ENCODE results near the gene KRTAP5-5.
"Not testable (repeated sequence)": the region's sequence is repeated elsewhere in the genome, so short reads cannot be mapped to it uniquely, and the experiment has no call there.

GRCh38 chr11:1584661-1585370, 44.8 kb upstream of the KRTAP5-5 start, which contains the start of gene KRTAP5-1:
- TF ChIP-seq, protein P1, sequence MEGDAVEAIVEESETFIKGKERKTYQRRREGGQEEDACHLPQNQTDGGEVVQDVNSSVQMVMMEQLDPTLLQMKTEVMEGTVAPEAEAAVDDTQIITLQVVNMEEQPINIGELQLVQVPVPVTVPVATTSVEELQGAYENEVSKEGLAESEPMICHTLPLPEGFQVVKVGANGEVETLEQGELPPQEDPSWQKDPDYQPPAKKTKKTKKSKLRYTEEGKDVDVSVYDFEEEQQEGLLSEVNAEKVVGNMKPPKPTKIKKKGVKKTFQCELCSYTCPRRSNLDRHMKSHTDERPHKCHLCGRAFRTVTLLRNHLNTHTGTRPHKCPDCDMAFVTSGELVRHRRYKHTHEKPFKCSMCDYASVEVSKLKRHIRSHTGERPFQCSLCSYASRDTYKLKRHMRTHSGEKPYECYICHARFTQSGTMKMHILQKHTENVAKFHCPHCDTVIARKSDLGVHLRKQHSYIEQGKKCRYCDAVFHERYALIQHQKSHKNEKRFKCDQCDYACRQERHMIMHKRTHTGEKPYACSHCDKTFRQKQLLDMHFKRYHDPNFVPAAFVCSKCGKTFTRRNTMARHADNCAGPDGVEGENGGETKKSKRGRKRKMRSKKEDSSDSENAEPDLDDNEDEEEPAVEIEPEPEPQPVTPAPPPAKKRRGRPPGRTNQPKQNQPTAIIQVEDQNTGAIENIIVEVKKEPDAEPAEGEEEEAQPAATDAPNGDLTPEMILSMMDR (IDR thresholded peaks at IDR 0.05): not testable (repeated sequence)
- not testable (repeated sequence) for TF ChIP-seq POLR2A (IDR thresholded peaks at IDR 0.05)

Measured in right lobe of liver (tissue), 4 donors.